HG02970 (cell line): Measurements from ENCODE around the gene THAP3.
"Not testable (repeated sequence)": the region's sequence is repeated elsewhere in the genome, so short reads cannot be mapped to it uniquely, and the experiment has no call there.

Source experiments
- ATAC-seq: cut with Tn5 transposase; IDR thresholded peaks from one replicate; pipeline ENCODE4 v1.9.1; 2021; ENCODE audit warnings: mild to moderate bottlenecking, moderate library complexity, moderate number of reproducible peaks; ENCODE audit not compliant: unreplicated experiment, low FRiP score

Gene THAP3

GRCh38 chr1:6590046-6590445 is 34.6 kb upstream of the THAP3 start:
- no peak for ATAC-seq

GRCh38 chr1:6591222-6591621 is 33.4 kb upstream of the THAP3 start:
- ATAC-seq, result no peak

- no peak for ATAC-seq
These were observed 33.0 kb upstream of the THAP3 start for GRCh38 chr1:6591644-6592043.

GRCh38 chr1:6592441-6592840 is 32.2 kb upstream of the THAP3 start:
- no peak for ATAC-seq

GRCh38 chr1:6592865-6593593 is 31.6 kb upstream of the THAP3 start:
- ATAC-seq, result no peak

- no peak for ATAC-seq
These were observed 30.9 kb upstream of the THAP3 start for GRCh38 chr1:6593810-6594209.

- no peak for ATAC-seq
These were observed 29.5 kb upstream of the THAP3 start for GRCh38 chr1:6594977-6595740.

GRCh38 chr1:6596351-6596750 is 28.3 kb upstream of the THAP3 start:
- no peak for ATAC-seq

GRCh38 chr1:6596886-6597776 is 27.5 kb upstream of the THAP3 start:
- ATAC-seq, result no peak

- no peak for ATAC-seq
These were observed 26.9 kb upstream of the THAP3 start for GRCh38 chr1:6597777-6598131.

GRCh38 chr1:6599141-6599975 is 25.3 kb upstream of the THAP3 start:
- no peak for ATAC-seq

- ATAC-seq, result not testable (repeated sequence)
These were observed 24.7 kb upstream of the THAP3 start for GRCh38 chr1:6599991-6600390.

- no peak for ATAC-seq
These were observed 24.1 kb upstream of the THAP3 start for GRCh38 chr1:6600410-6601048.

- ATAC-seq, result no peak
These were observed 23.4 kb upstream of the THAP3 start for GRCh38 chr1:6601049-6601922.

GRCh38 chr1:6601923-6602668 is 22.6 kb upstream of the THAP3 start:
- ATAC-seq, result peak; percentile 8

- peak; percentile 57 for ATAC-seq
These were observed 21.9 kb upstream of the THAP3 start, which contains the start of gene KLHL21 for GRCh38 chr1:6602669-6603237. KLHL21 (minus strand) TSS chr1:6602869; CDS start chr1:6602817, 52 bp downstream.

- peak; percentile 3 for ATAC-seq
These were observed 21.3 kb upstream of the THAP3 start for GRCh38 chr1:6603238-6603914.
